GM19035 (cell line): ENCODE data around the gene ATP1B1.
"Not testable (repeated sequence)": the region's sequence is repeated elsewhere in the genome, so short reads cannot be mapped to it uniquely, and the experiment has no call there.

ENCODE experiments used
- ATAC-seq: cut with Tn5 transposase; IDR thresholded peaks from one replicate; pipeline ENCODE4 v1.9.1; 2021; ENCODE audit not compliant: unreplicated experiment

The ATP1B1 gene

DNA sequence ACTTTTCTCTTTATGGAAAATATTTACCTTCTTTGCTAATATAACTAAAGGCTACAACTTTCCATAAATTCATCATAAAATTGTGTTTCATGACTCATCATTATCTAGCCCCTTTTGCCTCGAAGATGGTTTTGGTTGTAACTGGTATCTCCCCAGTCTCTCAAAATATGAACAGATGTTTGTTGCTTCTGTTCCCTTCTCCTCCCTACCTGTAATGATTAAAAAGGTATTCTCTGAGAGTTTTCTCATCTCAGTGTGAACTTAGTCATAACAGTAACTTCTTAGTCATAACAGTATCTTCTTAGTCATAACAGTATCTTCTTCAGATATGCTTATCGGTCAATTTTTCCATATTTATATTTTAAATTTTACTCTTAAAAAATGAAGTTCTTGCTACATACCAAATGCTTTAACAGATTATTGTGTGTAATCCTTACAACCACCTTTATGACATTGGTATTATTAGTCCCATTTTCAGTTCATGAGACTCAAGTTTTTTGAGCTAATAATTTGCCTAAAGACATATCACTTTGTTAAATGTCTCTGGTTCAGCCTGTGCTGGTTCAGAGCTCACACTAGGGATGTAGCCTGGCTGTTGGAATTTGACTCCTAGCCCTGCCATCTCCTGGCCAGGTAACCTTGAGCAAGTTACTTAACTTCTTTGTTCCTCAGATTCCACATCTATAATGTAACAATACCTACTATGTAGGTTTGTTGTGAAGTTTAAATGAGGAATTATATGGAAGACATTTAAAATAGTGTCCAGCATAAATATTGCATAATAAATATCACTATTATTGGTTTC lies 32.6 kb downstream of the ATP1B1 start:
- peak; percentile 92 for ATAC-seq

DNA sequence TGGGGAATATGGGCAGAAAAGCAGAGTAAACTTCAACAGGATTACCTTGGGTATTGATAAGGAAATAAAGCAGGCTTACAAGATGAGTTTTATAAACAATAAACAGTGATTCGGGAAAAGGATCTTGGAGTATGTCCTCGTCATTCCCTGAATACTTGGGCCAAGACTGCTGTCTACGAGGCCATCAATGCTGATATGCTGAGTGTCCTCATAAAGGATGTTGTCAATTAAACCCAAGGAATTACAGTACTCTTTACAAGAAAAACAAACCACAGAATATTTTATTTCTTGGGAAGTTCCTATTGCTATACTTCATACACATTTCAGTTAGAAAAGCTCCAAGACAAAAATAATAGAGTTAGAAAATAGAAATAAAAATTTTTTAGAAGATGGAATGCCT lies 34.9 kb downstream of the ATP1B1 start:
- ATAC-seq: no peak

DNA sequence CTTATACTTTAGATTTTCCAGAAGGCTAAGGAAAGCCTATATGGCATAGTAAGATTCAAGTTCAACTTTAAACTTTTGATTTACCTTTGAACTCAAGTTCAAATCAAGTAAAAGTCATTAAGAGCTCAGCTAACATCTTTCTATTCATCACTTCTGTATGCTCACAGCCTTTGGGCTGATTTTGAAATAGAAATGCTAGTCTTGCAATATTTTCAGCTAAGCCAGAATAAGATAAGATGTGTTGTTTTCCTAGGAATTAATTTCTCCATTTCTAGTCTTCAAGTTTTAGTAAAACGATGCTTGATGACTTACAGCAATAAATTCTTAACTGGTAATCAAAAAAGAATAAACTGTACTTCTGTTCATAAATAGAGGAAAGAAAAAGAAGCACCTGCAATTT lies 35.6 kb downstream of the ATP1B1 start:
- no peak for ATAC-seq

DNA sequence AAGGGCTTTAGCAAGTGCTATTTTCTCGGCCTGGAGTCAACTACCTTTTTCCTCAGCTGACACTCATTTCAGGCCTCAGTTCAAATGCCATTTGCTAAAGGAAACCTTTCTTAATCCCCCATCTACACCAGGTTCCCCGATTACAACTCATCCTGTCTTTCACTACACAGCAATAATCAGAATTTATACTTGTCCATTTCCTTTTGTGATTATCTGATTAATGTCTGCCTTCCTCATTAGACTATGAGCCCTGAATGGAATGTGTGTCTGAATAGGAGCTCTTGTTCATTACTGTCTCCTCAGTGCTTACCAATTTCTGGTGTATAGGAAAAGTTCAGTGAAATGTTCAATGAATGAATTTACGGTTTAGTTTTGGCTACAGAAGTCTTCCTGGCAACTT lies 36.9 kb downstream of the ATP1B1 start:
- ATAC-seq: no peak

DNA sequence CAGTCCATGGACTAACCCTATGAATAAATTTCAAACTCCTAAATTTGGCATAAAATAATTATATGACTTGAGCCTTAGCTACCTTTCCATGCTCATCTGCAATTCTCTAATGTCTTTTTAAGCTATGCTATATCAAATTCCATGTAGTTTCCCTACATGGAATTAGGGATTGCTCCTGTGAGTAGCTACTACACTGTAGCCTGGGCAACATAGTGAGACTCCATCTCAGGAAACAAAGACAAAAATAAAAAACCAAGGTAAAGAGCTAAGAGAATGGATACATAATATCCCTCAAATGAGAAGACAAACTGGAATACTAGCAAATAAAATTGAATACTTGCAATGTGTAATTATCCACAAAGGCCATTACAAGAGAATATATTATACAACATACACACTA lies 37.5 kb downstream of the ATP1B1 start:
- no peak for ATAC-seq

DNA sequence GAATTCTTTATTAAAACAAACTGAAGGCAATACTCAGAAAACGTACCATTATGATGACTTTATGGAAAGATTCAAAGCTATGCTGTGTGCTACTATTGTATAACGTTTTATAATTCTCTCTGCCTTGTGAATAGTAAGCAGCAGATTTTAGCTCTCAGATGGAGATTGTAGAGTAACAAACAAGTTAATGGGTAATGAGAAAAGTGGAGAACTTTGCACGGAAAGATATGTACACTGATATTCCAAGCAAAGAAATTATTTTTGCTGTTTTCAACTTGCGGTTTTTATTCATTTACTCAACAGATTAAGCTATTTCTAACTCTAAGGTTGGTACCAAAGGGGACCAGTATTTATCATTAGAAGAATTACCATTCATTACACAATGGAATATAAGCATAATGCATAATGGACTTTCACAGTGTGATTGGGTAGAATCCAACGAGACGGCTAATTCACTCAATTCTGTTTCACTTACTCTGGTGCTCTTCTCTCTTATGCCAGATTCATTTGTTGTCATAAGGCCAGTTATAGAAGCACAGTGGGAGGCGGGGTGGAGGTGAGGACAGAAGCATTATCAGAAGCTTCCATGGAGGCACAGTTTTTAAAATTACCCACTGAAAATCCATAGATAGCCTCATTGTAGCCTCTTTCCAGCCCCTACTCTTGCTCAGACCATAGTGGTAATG lies 38.6 kb downstream of the ATP1B1 start:
- ATAC-seq: no peak

DNA sequence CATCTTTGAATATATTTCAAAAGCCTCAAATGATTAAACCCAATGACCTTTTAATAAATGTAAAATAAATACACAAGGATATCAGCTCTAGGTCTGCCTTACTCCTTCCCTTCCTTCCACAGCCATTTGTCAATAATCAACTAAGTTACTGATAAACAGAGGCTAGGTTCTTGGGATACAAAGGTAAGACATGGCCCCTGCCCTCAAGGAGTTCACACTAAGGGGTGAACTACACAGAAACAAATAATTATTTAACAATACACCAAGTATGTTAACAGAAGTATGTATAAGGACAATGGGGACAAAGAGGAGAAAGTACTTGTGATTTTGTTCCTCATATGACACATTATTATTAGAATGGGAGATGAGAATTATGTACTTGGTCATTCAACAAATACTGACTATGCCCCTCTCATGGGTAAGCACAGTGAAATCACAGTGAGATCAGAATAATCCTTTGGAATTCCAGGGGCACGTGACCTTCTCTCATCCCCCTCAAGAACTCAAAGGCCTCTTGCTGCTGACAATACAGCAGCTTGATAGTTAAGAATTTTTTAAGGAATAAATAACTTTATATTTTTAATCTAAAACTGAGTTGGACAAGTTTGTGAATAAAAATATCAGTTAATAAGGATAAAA lies 40.2 kb downstream of the ATP1B1 start:
- no peak for ATAC-seq

DNA sequence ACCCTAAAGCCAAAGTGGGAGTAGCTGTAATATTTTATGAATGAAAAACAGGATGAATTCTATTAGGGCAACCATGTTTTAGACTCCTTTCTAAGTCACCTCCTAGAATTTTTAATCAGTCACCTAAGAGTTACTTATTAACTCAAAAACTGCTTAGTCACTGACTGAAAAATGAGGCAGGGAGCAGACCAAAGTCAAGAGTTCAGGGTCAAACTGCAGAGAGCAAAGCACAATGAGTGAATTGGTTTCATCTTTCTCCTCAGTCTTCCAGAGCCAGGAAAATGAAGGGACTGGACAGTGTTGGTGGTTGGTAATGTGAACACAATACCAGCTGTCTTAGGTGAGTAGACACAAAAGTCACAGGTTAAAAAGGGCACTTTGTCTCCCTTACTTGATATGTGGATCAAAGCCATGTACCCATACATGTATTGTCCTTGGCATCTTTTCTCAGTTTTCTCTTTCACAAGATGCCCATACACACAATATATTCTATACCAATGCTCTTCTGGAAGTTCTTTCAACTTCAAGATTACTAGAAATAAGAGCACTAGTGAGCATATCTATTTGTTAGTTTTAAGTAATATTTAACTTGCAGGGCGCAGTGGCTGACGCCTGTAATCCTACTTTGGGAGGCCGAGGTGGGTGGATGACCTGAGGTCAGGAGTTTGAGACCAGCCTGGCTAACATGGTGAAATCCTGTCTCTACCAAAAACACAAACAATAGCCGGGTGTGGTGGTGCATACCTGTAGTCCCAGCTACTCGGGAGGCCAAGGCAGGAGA lies 42.2 kb downstream of the ATP1B1 start:
- no peak for ATAC-seq

DNA sequence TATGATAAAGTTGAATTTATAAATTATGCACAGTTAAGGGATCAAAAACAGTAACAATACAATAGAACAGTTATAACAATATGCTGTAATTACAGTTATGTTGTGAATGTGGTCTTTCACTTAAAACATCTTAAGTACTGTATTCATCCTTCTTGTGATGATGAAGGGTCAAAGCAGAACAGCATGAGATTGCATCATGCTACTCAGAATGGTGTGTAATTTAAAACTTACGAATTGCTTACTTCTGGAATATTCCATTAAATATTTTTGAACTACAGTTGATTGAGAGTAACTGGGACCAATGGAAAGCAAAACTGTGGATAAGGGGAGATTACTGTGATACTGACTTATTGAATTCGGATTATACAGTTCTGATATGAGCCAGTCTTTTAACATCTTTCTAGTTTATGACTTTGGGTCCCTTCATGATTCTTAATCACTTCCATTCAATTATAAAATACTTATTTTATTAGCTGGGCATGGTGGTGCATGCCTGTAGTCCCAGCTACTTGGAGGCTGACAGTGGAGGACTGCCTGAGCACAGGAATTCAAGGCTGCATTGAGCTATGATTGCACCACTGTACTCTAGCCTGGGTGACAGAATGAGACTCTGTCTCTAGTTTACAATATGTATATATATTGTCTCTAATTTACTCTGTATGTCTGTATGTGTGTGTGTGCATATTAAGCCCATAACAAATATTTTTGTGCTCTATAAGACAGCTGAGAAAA lies 43.2 kb downstream of the ATP1B1 start:
- ATAC-seq: no peak

DNA sequence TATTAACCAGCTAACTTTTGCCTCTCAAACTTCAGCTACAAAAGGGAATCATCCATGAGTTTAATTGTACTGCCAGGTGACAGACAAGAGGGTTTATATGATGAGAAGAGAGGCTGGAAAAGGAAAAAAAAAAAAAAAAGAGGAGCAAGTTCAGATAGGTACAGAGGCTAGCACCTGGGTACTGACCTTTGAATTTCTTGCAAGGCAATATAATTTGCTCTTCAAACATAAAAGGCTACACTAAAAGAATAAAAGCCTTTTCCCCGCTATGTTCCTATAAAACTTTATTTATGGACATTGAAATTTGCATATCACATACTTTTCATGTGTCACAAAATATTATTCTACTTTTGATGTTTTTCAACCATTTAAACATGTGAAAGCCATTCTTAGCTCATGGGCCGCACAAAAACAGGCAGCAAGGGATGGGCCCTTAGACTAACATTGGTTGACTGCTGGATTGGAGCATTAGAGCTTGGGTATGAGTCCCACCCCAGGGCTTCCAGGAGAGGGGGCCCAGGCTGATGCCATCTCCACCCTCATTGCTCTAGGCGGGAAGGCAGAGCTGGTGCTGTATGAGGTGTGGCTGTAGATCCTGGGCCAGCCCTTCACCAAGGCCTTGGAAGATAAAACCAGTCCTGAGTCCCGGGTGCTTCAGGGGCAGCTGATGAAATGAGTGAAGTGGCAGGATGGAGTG lies 44.3 kb downstream of the ATP1B1 start:
- no peak for ATAC-seq

DNA sequence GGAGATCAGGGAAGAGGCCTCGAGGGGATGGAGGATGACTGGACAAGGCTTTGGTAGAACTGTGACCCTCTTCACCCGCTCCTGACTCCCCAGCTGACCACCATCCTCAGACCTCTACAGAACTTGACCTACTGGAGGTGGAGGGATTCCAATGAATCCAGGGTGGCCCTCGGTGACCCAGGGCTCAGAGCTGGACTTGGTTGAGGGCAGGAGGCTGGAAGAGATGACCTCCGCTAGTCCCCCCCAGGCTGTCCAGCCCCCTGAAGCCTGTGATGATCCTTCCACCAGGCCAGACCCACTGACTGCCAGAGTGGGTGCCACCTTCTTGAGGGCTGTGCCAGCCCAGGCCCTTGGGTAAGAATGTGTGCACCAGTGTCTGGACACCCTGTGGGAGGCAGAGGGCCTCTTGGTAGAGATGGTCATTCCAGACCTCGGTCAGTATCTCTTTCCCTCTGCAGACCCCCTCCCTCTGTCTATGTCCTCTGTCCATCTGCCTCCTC lies 44.9 kb downstream of the ATP1B1 start:
- ATAC-seq: no peak

DNA sequence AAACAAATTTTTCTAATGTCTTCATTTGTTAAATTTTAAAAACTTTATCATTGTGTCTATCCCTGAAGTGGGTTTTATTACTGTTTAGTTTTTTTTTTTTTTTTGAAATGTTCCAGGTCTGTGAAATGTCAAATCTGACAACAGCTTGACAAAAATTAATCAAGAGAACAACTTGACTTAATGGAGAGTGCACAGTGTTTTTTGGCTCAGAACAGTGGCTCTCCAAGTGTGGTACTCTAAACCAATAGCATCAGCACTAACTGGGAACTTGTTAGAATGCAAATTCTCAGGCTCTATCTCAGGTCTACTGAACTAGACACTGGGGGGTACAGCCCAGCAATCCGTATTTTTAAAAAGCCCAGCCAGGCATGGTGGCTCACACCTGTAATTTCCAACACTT lies 49.2 kb downstream of the ATP1B1 start:
- no peak for ATAC-seq

DNA sequence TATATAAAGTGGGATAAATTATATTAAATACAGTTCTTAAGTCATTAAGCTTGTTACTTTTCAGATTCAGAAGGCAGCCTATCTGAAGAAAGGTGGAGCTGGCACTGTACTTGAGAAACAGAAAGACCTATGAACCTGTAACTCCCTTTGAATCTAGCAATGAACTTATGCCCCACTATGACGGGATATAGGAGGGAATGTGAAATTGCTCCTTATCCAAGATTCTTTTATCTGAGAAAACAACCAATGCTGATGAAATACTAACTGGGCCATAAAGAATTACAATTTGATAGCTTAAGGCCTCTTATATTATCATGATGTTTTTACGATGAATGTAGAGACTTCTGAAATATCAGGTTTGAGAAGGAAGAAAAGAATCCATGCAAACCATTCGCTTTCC lies 50.1 kb downstream of the ATP1B1 start:
- no peak for ATAC-seq

DNA sequence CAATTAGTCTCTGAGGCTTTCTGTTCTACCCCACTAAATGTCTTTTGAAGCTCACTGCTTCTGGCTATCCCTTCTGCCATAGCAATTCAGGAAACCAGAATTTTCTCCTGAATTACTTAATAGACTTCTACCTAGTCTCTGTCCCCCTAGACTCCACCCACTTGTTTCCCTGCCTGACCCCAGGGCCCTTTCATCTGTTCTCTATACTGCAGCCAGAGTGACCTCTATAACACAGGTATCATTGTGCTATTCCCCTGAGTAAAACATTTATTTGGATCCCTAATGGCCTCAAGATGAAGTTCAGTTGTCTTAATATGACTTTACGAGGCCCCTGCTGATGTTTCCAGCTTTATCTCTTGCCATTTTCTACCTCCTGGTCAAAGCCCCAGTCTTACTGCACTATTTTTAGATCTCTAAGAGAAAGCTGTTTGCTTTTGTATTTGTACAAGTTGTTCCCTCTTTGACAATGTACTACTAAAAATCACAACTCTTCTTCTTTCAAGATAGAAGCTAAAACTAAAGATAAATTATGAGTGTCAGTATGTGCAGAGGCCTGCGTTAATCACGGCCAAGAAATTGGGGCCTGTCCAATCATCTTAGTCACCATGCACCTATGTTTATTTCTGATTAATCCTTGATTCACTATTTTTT lies 54.5 kb downstream of the ATP1B1 start:
- no peak for ATAC-seq

DNA sequence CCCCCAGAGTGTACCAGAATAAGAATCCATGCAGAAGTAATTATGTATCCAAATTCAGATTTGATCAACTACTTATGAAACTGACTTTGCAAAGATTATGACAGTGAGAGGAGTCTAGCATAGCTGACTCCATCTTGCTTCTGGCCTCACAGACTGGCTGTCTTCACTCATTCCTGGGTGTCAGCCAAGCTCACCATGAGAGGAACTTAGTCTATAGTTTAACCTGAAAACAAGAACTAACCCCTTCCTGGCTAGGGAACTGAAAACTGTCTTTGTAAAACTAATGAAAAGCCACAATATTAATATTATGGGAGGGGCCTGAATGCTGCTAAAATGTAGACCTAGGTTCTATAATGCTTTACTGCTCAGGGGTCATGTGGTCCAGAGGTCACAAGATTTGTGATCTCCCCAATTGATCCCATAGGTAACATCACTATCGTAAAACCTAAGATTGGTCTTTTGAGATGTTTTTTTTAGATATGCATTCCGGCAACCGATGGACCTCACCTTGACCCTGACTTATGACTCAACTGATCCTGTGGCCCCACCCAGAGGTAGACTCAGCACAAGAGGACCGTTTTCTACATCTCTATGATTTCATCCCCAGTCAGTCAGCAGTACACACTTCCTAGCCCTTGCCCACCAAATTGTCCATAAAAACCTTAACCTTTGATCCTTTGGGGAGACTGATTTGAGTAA lies 55.2 kb downstream of the ATP1B1 start:
- peak; percentile 51 for ATAC-seq

DNA sequence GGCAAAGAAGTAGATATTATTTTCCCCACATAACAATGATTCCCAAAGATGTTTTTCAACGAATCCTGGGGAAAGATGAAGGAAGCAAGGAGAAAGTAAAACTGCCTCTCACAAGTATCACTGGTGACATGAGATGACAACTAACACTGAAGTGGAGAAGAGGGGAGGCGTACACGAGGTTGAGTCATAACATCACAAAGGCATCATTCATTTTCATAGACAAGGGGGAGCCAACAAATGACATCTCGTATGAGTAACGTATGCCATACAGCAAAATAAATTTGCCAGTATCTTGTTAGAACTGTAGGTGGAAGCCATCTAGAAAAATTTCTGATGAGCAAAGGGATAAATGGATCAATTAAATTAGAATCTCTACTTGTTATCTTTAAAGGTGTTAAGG lies 56.6 kb downstream of the ATP1B1 start:
- no peak for ATAC-seq

DNA sequence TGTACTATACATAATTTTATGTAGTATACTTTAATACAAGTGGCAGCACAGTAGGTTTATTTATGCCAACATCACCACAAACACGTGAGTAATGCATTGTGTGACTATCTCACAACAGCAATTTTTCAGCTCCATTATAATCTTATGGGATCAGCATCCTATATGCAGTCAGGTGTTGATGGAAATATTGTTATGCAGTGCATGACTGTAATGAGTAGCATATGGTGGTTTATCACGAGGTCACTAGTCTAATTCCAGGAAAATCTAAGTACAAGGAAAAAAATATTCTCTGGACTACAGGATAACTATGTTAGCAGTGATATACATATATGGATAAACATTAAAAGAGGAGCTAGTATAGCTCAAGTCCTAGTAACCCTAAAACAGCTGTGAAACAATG lies 69.0 kb downstream of the ATP1B1 start:
- ATAC-seq: no peak

DNA sequence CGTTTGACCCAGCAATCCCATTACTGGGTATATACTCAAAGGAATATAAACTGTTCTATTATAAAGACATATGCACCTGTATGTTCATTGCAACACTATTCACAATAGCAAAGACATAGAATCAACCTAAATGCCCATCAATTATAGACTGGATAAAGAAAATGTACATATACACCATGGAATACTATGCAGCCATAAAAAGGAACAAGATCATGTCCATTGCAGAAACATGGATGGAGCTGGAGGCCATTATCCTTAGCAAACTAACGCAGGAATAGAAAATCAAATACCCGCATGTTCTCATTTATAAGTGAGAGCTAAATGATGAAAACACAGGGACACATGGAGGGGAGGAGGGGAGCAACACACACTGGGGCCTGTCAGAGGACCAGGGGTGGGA lies 72.9 kb downstream of the ATP1B1 start:
- not testable (repeated sequence) for ATAC-seq

DNA sequence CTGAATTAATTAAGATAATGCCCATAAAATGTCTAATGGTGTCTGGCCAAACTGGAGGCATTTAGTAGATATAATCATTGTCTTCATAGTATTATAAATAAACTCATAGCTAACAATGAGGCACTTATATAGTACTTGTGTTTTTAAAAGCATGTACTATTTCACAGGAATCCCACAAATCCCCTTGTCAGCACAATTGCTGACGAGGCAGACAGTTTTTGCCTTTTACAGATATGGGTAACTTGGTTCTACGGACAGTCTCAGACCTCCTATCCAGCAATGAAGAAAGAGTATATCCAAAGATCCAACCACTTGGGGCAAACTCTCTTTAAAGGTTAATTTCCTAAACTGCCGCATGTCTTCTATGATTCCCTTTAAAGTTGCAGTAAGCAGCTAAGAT lies 73.7 kb downstream of the ATP1B1 start:
- ATAC-seq: no peak
